NCI-H1092 treated with DMSO at 0.1 percent for 48 hours (cell line): Measurements from ENCODE around the gene SLC27A5.

Source experiments
- DNase-seq: peaks from one replicate; lab custom pipeline; 2025; lab: John Stamatoyannopoulos, UW

The SLC27A5 gene, protein sequence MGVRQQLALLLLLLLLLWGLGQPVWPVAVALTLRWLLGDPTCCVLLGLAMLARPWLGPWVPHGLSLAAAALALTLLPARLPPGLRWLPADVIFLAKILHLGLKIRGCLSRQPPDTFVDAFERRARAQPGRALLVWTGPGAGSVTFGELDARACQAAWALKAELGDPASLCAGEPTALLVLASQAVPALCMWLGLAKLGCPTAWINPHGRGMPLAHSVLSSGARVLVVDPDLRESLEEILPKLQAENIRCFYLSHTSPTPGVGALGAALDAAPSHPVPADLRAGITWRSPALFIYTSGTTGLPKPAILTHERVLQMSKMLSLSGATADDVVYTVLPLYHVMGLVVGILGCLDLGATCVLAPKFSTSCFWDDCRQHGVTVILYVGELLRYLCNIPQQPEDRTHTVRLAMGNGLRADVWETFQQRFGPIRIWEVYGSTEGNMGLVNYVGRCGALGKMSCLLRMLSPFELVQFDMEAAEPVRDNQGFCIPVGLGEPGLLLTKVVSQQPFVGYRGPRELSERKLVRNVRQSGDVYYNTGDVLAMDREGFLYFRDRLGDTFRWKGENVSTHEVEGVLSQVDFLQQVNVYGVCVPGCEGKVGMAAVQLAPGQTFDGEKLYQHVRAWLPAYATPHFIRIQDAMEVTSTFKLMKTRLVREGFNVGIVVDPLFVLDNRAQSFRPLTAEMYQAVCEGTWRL

DNA sequence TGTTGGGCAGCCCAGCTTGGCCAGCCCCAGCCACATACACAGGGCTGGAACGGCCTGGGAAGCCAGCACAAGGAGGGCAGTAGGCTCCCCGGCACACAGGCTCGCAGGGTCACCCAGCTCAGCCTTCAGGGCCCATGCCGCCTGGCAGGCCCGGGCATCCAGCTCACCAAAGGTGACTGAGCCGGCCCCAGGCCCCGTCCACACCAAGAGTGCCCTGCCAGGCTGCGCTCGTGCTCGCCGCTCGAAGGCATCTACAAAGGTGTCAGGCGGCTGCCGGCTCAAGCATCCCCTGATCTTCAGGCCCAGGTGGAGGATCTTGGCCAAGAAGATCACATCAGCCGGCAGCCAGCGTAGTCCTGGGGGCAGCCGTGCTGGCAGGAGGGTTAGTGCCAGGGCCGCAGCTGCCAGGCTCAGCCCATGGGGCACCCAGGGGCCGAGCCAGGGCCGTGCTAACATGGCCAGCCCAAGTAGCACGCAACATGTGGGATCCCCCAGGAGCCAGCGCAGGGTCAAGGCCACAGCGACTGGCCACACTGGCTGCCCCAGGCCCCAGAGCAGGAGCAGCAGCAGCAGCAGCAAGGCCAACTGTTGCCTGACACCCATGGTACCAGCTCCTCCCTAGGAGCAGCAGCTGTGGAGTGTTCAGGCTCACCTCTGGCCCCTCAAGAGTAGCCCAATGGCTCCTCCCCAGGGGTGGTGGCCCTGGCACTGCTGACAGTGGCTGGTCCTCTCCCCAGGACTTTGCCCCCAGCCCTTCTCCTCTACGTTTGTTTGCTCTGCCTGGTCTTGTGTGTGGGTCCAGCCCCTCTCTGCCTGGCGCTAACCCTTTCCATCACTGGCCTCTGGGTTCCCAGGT is at the start of gene SLC27A5:
SLC27A5 (minus strand) TSS at position 640 of the 856 bp plus-strand sequence; CDS start at position 603, 37 bp downstream.
- no peak for DNase-seq

- DNase-seq: no peak
Observed at GRCh38 chr19:58560921-58561320, 49.1 kb upstream of the SLC27A5 start.

- no peak for DNase-seq
Observed at GRCh38 chr19:58560007-58560887, 48.5 kb upstream of the SLC27A5 start.

DNA sequence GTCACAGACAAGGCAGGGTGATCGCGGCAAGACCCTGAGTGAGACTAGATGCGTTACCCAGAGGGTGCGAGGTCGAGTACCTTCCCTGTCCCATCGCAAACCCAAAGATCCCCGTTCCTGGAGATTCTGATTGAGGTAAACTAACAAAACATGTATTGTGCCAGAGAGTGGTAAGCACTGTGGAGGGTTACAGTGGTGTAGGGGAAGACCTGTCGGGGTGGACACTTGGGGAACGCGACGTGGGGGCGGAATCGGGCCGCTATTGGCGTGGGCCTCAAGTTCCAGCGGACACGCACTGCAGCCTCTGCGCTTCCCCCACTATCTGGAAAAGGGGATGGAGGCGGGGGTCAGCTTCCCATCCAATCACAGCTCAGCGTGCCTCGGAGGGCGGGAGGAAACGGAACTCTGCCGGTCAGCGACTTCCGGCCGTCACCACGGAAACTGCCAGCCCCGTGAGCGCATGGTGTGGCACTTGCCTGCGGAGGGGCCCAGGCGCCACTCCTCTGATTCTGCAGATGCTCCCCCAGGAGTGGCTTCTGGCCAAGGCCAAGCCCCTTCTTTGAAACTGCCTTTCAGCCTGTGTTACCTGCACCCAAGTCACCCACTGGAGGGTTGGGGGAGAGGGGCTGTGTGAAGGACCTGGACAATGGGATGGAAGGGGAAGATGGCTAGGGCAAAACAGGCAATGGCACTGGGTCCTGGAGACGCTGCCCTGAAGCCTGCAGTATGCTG is 47.6 kb upstream of the SLC27A5 start:
- DNase-seq: no peak

GRCh38 chr19:58558623-58559274 is 47.0 kb upstream of the SLC27A5 start:
- DNase-seq: no peak

DNA sequence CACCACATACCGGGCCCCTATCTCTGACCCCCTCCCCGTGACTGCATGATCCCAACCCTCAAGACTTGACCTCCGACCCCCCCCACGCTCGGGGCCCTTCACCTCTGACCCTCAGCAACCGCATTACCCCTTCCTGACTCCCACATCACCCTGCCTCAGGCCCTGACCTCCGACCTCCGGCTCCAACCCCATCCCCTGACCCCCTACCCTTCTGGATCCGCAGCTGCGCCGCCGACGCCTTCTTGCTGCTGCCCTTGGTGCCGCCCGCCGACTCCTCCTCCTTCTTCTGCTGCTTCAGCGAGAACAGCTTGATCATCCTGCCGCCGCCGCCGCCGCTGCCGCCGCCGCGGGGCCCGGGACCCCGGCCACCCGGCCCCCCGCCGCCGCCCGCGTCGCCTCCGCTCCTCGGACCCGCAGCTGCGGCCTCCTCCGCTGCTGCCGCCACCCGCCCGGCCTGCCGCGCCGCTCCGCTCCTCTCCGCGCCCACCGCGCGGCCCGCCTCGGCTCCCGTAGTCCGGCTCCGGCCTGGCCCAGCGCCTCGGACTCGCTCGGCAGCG is 46.4 kb upstream of the SLC27A5 start, which contains the start of gene UBE2M:
UBE2M (minus strand) TSS at position 546 of the 557 bp plus-strand sequence; CDS start at position 316, 230 bp downstream.
- no peak for DNase-seq

GRCh38 chr19:58557221-58558065 is 45.7 kb upstream of the SLC27A5 start:
- no peak for DNase-seq

DNA sequence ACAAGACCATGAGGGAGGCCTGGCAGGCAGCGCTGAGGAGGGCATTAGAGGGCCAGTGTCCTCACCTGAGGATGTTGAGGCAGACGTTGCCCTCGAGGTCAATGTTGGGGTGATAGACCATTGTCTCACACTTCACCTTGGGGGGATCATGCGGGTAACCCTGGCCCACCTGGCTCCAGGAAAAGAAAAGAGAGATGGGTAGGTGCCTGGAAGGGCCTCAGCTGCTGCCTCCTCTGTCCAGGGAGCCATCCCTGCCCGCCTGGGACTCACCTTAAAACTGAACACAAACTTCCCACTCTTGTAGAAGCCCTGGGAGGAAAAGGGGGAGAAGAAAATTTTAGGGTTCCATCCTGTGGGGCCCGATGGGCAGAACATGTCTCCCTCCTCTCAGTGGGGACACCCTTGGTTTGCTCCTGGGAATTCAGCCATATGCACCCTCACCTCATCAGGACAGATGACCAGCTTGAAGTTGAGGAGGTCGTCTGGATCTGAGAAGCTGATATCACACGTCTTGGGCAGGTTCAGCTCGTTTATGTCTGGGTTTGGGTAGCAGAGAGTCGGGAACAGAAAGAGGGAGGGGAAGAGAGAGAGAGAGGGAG is 44.9 kb upstream of the SLC27A5 start:
- DNase-seq: no peak

- no peak for DNase-seq
Observed at GRCh38 chr19:58555920-58556621, 44.3 kb upstream of the SLC27A5 start.

- no peak for DNase-seq
Observed at GRCh38 chr19:58555369-58555885, 43.6 kb upstream of the SLC27A5 start.

DNA sequence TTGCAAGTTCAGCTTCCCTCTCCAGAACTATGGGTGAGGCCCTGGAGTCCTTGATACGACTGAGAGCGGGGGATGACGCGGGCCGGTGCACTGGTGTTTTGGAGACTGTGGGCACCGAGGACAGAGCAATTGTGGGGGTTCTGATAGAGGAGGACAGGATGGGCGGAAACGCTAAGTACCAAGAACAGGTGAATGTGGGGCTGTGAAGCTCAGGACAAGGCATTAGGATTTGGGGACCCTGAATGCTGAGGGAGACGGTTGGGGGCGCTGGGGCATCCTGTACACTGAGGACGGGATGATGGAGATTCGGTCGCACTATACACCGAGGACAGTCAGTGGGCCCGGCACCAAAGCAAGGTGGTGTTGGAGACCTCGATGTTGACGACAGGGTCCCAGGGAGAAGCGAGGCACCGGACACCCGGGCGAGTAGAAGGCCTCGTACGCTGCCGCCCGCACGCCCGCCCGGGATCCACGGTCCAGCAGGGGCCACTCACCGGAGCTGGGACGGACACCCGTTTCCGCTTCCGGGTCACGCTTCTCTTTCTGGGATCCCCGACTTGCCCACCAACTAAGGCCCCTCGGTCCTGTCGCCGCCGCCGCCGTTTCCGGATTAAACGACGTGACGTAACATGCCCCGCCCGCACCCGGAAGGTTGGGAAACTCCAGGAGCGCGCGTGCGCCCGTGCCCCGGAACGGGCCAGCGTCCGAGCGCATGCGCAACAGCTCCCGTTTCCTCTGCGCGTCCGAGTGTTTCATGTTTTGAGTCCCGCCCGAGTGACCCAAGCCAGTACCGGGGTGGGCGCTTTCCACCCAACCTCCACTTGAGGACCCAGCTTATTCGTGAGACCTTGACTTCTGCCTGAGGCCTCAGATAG is 42.9 kb upstream of the SLC27A5 start, which contains the start of gene CHMP2A:
CHMP2A (minus strand) TSS at position 612 of the 875 bp plus-strand sequence. CDS start 893 bp downstream, outside the sequence.
- DNase-seq: no peak

GRCh38 chr19:58553799-58554493 is 42.2 kb upstream of the SLC27A5 start:
- no peak for DNase-seq

DNA sequence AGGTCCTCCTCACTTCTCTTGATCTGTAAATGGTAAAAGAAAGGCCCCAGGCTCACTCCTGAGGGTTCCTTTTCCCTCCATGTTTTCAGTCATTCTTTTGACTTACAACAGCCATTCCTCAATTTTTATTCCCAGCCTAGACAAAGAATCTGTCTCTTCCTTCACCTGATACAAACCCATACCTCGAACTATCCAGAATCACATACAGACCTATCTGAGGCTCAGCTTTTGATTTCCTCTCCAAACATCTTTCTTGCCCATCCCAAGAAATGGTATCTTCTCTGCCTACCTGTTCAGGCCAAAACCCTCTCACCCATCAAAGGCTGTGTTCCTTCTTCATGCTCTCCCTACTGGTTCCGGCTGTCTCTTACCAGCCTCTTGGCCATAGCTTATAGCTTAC is 40.9 kb upstream of the SLC27A5 start:
- DNase-seq: no peak

DNA sequence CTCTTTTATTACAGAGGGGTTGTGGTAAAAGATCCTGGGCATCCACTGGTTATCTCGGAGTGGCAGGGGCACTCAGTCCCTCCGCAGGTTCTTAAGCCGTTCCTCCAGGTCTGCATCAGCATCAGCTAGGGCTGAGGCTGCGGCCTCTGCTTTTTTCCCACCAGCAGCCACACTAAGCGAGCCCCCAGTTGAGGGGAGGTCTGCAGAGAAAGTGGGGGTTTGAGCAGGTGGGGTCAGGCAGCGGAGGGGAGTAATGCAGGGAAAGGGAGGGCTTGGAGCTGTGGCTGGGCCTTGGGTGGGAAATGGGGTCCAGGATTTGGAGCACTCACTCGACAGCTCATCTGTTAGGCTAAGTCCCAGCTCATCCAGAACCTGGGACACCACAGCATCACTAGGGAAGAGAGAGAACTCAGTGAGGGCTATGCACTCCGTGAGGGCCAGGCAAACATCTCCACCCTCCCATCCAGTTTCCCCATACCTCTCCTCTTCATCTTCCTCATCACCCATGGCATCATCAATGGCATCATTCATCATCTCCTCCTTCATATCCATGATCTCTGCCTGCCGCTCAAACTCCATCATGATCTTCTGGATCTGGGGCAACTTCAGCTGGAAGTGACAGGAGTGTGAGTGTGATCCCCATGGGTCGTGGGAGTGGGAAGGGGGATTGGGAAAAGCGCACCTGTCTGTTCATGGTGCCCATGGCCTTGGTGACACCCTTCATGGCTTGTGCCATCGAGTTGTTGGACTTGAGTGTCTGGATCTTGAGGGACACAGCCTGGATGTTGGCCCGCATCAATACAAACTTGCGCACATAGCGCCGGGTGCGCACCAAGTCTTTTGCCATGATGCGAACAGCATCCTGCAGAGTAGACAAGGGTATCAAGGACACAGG is 40.0 kb upstream of the SLC27A5 start:
- DNase-seq: no peak

DNA sequence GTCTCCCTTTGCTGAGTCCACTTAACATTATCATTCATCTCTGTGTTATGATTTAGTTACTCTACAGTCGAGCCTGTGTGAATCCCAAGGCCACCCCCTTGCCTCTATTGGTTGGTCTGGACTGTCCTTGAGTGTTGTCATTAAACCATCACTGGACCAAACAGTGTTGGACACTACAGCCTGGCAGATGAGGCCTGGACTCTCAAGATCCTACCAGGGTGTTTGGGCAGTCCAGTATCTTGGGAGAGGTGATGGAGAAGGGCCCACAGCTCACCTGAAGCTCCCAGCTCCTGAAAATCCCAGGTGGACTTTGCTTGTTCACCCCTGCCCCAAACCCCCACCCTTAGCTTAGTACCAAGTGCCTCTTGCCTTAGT is 39.3 kb upstream of the SLC27A5 start:
- no peak for DNase-seq
